Measurements from ENCODE around the gene CES5A.
"Not testable (repeated sequence)": the region's sequence is repeated elsewhere in the genome, so short reads cannot be mapped to it uniquely, and the experiment has no call there.

The CES5A gene

GRCh38 chr16:55913716-55914115, 38.5 kb upstream of the CES5A start:
- no peaks in the 10 kb centered on the region for H3K9me3 ChIP-seq
- no peak for TF ChIP-seq CTCF (IDR thresholded peaks at IDR 0.05)
- H3K27ac ChIP-seq, result no peak overlapping the region
- no peaks in the 10 kb centered on the region for H3K27me3 ChIP-seq
- H3K36me3 ChIP-seq, result no peaks in the 10 kb centered on the region
- no peaks in the 10 kb centered on the region for H3K4me1 ChIP-seq (ENCODE audit: control insufficient read depth in 1 of 2, insufficient read depth in 1 of 2, low read depth in 1 of 2, low read length in 1 of 2)
- H3K4me3 ChIP-seq (ENCODE audit: low read depth in 1 of 2, low read length in 1 of 2), result no peak overlapping the region

GRCh38 chr16:55913121-55913520, 37.9 kb upstream of the CES5A start:
- not testable (repeated sequence) for H3K36me3 ChIP-seq; H3K4me1 ChIP-seq (ENCODE audit: control insufficient read depth in 1 of 2, insufficient read depth in 1 of 2, low read depth in 1 of 2, low read length in 1 of 2); H3K4me3 ChIP-seq (ENCODE audit: low read depth in 1 of 2, low read length in 1 of 2); H3K27me3 ChIP-seq; H3K27ac ChIP-seq; H3K9me3 ChIP-seq

GRCh38 chr16:55912022-55912421, 36.8 kb upstream of the CES5A start:
- H3K4me3 ChIP-seq (ENCODE audit: low read depth in 1 of 2, low read length in 1 of 2), result no peak overlapping the region
- H3K27me3 ChIP-seq, result no peaks in the 10 kb centered on the region
- no peaks in the 10 kb centered on the region for H3K36me3 ChIP-seq
- no peaks in the 10 kb centered on the region for H3K4me1 ChIP-seq (ENCODE audit: control insufficient read depth in 1 of 2, insufficient read depth in 1 of 2, low read depth in 1 of 2, low read length in 1 of 2)
- H3K9me3 ChIP-seq, result no peaks in the 10 kb centered on the region
- H3K27ac ChIP-seq, result no peak overlapping the region
- TF ChIP-seq CTCF (IDR thresholded peaks at IDR 0.05), result no peak

- no peaks in the 10 kb centered on the region for H3K27me3 ChIP-seq
- H3K9me3 ChIP-seq, result no peaks in the 10 kb centered on the region
- H3K4me1 ChIP-seq (ENCODE audit: control insufficient read depth in 1 of 2, insufficient read depth in 1 of 2, low read depth in 1 of 2, low read length in 1 of 2), result no peaks in the 10 kb centered on the region
- no peak overlapping the region for H3K4me3 ChIP-seq (ENCODE audit: low read depth in 1 of 2, low read length in 1 of 2)
- H3K36me3 ChIP-seq, result no peaks in the 10 kb centered on the region
- no peak for TF ChIP-seq CTCF (IDR thresholded peaks at IDR 0.05)
- no peak overlapping the region for H3K27ac ChIP-seq
These were observed 36.4 kb upstream of the CES5A start for GRCh38 chr16:55911616-55912015.

- no peak for TF ChIP-seq CTCF (IDR thresholded peaks at IDR 0.05)
- Histone ChIP-seq H3K4me1 (ENCODE audit: control insufficient read depth in 1 of 2, insufficient read depth in 1 of 2, low read depth in 1 of 2, low read length in 1 of 2) (no peaks in the 10 kb centered on the region), H3K9me3 (no peaks in the 10 kb centered on the region), H3K4me3 (ENCODE audit: low read depth in 1 of 2, low read length in 1 of 2) (no peak overlapping the region), H3K36me3 (no peaks in the 10 kb centered on the region), H3K27me3 (no peaks in the 10 kb centered on the region), H3K27ac (no peak overlapping the region)
These were observed 34.7 kb upstream of the CES5A start for GRCh38 chr16:55909876-55910275.

- Histone ChIP-seq H3K36me3 (no peaks in the 10 kb centered on the region), H3K27me3 (no peaks in the 10 kb centered on the region), H3K4me1 (ENCODE audit: control insufficient read depth in 1 of 2, insufficient read depth in 1 of 2, low read depth in 1 of 2, low read length in 1 of 2) (no peaks in the 10 kb centered on the region)
These were observed 33.5 kb upstream of the CES5A start for GRCh38 chr16:55908641-55909040.

More at GRCh38 chr16:55908641-55909040, 33.5 kb upstream of the CES5A start:
- Histone ChIP-seq H3K4me3 (ENCODE audit: low read depth in 1 of 2, low read length in 1 of 2) (no peak overlapping the region), H3K27ac (no peak overlapping the region), H3K9me3 (no peaks in the 10 kb centered on the region)
- no peak for TF ChIP-seq CTCF (IDR thresholded peaks at IDR 0.05)

Measured in neutrophil (primary cell).